HepG2 (cell line): Measurements from ENCODE around the gene CNIH3. TPM values are rescaled to one million over a fixed set of nuclear protein-coding genes. Genes with fewer than 3 reads are reported as not detected.

Source experiments
- ATAC-seq: fragments of 200-7000 bp; cut with Tn5 transposase; 3 replicates; pipeline ENCODE4 v1.9.1; 2020; ENCODE audit warnings: mild to moderate bottlenecking, moderate library complexity
- BruUV-seq: library from RNA; stranded (reverse); fragments of 400-500 nt; replicated peaks from 2 replicates; lab custom pipeline; 2021; lab: Mats Ljungman, UMichigan
- CTCF ChIA-PET: fragments of 300-600 bp; formaldehyde crosslinking; extraction: SDS; loops from one replicate; lab custom pipeline; 2021; ENCODE audit warnings: low total read pairs, inconsistent platforms, low intra/inter-chr PET ratio; lab: Yijun Ruan, JAX
- POLR2A ChIA-PET: fragments of 350-600 bp; sonication (Branson Sonifier 250); formaldehyde crosslinking; loops from one replicate; lab custom pipeline; 2020; ENCODE audit warnings: antibody characterized with exemption, inconsistent platforms; lab: Yijun Ruan, JAX
- DNase-seq: peaks from one replicate; pipeline ENCODE4 v3.0.0-alpha.2; 2015; ENCODE audit warnings: low spot score
- FAIRE-seq: peaks from 3 replicates; lab custom pipeline; 2011; peaks lifted over from hg19 to GRCh38; lab: Jason Lieb, UNC
- H2AFZ ChIP-seq: one replicate; pipeline ENCODE4 v1.6.1; 2011; ENCODE audit warnings: low read length, inconsistent platforms
- H3K27ac ChIP-seq: fragments of 300-600 bp; 3 replicates; pipeline ENCODE4 v1.8.0; 2011; ENCODE audit warnings: mixed run types, mild to moderate bottlenecking, mixed read lengths, low read length, inconsistent platforms; ENCODE audit not compliant: insufficient read depth; ENCODE audit errors: extremely low read length
- H3K27me3 ChIP-seq, 2 experiments: fragments of 200-600 bp in 1 of 2; 2 replicates in 1 of 2; 3 replicates in 1 of 2; pipeline versions ENCODE4 v1.6.0 to v1.8.0; 2011; ENCODE audit warnings: low read length in 2 of 2, mild to moderate bottlenecking in 2 of 2, moderate library complexity in 2 of 2, inconsistent platforms in 1 of 2; ENCODE audit not compliant: insufficient read depth in 2 of 2, control insufficient read depth in 1 of 2
- H3K36me3 ChIP-seq, 2 experiments: fragments of 200-600 bp in 1 of 2; replicated peaks in 1 of 2; 2 replicates in 1 of 2; 3 replicates in 1 of 2; pipeline versions ENCODE4 v1.5.1 to v1.8.0; 2011; ENCODE audit warnings: low read length in 2 of 2, inconsistent platforms in 1 of 2; ENCODE audit not compliant: insufficient read depth in 2 of 2, control insufficient read depth in 1 of 2
- H3K4me1 ChIP-seq: 2 replicates; pipeline ENCODE4 v1.5.1; 2012; ENCODE audit warnings: low read length, inconsistent platforms; ENCODE audit not compliant: insufficient read depth
- H3K4me2 ChIP-seq: 2 replicates; pipeline ENCODE4 v1.6.0; 2011; ENCODE audit warnings: low read depth, low read length, inconsistent platforms
- H3K4me3 ChIP-seq, 3 experiments: fragments of 200-600 bp in 1 of 3; sonication (generic), shearing (Covaris generic) in 1 of 3; replicated peaks in 1 of 3; 2 replicates each; pipeline ENCODE4 v1.5.1; 2011 to 2016; ENCODE audit warnings: low read length in 3 of 3, inconsistent platforms in 2 of 3, low read depth in 2 of 3, mild to moderate bottlenecking in 2 of 3, control low read depth in 1 of 3, mixed read lengths in 1 of 3; ENCODE audit not compliant: insufficient read depth in 1 of 3
- H3K79me2 ChIP-seq: one replicate; pipeline ENCODE4 v1.6.1; 2011; ENCODE audit warnings: low read length, inconsistent platforms; ENCODE audit not compliant: insufficient read depth
- H3K9ac ChIP-seq: 2 replicates; pipeline ENCODE4 v1.6.0; 2011; ENCODE audit warnings: mild to moderate bottlenecking, low read depth, low read length, inconsistent platforms; ENCODE audit not compliant: insufficient read depth
- H3K9me3 ChIP-seq: 2 replicates; pipeline ENCODE4 v1.5.1; 2012; ENCODE audit warnings: mild to moderate bottlenecking, low read length
- H4K20me1 ChIP-seq: 2 replicates; pipeline ENCODE4 v1.6.0; 2011; ENCODE audit warnings: inconsistent platforms, mild to moderate bottlenecking, low read length, moderate library complexity; ENCODE audit not compliant: insufficient read depth
- PPARG ChIP-seq: conservative IDR thresholded peaks from 2 replicates; pipeline ENCODE4 v1.6.1; 2016; ENCODE audit warnings: missing biosample characterization, missing genetic modification reagents
- XBP1 ChIP-seq: sonication (generic); formaldehyde crosslinking; IDR thresholded peaks from 2 replicates; pipeline ENCODE4 v1.5.0; 2020; ENCODE audit warnings: missing genetic modification reagents
- ZMYM3 ChIP-seq: sonication (generic); formaldehyde crosslinking; IDR thresholded peaks from 2 replicates; pipeline ENCODE4 v1.5.1; 2020; ENCODE audit warnings: mild to moderate bottlenecking, missing genetic modification reagents
- ZNF274 ChIP-seq: sonication (generic); formaldehyde crosslinking; IDR thresholded peaks from 2 replicates; pipeline ENCODE4 v1.5.1; 2020; ENCODE audit warnings: mild to moderate bottlenecking, missing genetic modification reagents
- ZNF563 ChIP-seq: sonication (generic); formaldehyde crosslinking; IDR thresholded peaks from 2 replicates; pipeline ENCODE4 v1.8.0; 2022; ENCODE audit warnings: mild to moderate bottlenecking, moderate library complexity, missing genetic modification reagents
- WGBS: methylation state at CpG from one replicate; pipeline ENCODE4 v1.1.6; 2017; ENCODE audit warnings: low lambda C conversion rate; 5-methylcytosine and 5-hydroxymethylcytosine counted together
- in situ Hi-C: cut with HindIII; loops from 2 replicates; pipeline ENCODE4 v1.10.0; 2017; ENCODE audit warnings: low pct_unique_long_range_greater_than_20kb; ENCODE audit not compliant: extremely low pct_ligation_motif_present
- intact Hi-C: fragments of 100-400 bp; cut with micrococcal nuclease; formaldehyde crosslinking; loops from one replicate; pipeline ENCODE4 v1.10.0; 2022; ENCODE audit not compliant: unreplicated experiment
- polyA plus RNA-seq, 8 experiments: library from polyadenylated mRNA; depleted of rRNA in 3 of 8; stranded (reverse) in 7 of 8; unstranded in 1 of 8; fragments of >200 nt; fragmentation: Illumina TruSeq in 4 of 8; extraction: Trizol in 4 of 8; gene quantifications; 2 replicates each; pipeline versions ENCODE4 v1.2.1 to v1.2.3, GENCODE V29; 2011 to 2016; ENCODE audit warnings: low read depth in 4 of 8, missing spikeins in 1 of 8, mixed read lengths in 1 of 8; ENCODE audit not compliant: insufficient read depth in 1 of 8
- total RNA-seq, 5 experiments: library from RNA; depleted of rRNA; stranded (reverse); fragments of >200 nt; fragmentation: Illumina TruSeq; extraction: Trizol; gene quantifications; 2 replicates each; pipeline ENCODE4 v1.2.3, GENCODE V29; 2016; ENCODE audit warnings: low read depth in 1 of 5
- TF ChIP-seq, protein P1 (sequence below): sonication (generic); formaldehyde crosslinking; IDR thresholded peaks from 2 replicates; pipeline ENCODE4 v1.4.0; 2020; ENCODE audit warnings: missing genetic modification reagents, borderline replicate concordance

Gene CNIH3
- total and polyA plus RNA-seq, 2 of the 13 experiments (the other 11 are each of a cell fraction or from before 2014, with no cell fraction given), result 0.36 to 1.1 TPM

DNA sequence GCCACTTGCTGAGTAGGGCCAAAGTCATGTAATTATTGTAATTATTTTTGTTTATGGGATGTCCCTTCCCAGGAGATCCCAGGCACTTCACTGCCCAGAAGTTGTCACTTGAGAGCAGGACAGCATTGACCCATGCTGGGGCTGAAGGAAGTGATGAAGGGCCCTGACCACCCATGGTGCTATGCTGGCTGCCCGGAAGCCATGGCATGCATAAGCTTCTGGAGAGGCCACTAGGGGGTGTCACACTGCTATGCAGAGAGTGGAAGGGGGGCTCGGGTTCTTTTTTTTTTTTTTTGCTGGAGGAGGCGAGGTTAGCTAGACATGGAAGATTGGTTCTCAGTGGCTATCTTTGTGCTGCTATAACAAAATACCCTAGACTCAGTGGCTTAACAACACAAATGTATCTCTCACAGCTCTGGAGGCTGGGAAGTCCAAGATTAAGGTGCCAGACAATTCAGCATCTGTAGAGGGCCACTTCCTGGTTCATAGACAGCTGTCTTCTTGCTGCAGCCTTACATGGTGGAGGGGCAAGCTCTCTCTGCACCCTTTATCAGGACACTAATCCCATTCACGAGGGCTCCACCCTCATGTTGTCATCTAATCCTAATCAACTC lies 84.9 kb downstream of the CNIH3 start (continued):
- TF ChIP-seq PPARG (CRISPR knock-in tag), result no peak
- no peak for TF ChIP-seq ZMYM3 (CRISPR knock-in tag)
- TF ChIP-seq, all 625 proteins: peak for 5

DNA sequence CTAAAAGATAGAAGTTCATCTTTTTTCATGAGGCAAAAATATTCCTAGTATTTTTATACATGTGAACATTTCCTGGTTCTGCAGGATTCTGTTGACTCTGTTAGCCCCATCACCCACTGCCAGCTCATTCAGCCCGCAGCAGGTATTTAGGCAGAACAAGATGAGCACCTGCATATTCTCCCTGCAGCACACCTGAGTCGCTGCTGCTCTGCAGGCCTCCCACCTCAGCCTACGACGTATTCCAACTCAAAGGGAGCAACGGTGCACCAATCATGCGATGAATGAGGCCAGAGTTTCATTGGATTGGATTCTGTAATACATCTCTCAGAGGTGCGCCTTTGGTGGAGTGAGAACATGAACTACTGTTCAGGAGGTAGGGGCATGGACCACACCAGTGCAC lies 87.6 kb downstream of the CNIH3 start:
- in situ Hi-C loops, result no loop called here
- no TSS peak for BruUV-seq
- no peak for ATAC-seq
- Histone ChIP-seq H3K27me3 (no peaks in the 10 kb centered on the region; a peak in 1 of 5 replicates), H2AFZ (no peak overlapping the region), H3K4me1 (no peaks in the 10 kb centered on the region), H3K36me3 (no peaks in the 10 kb centered on the region), H4K20me1 (no peaks in the 10 kb centered on the region), H3K4me2 (no peak overlapping the region), H3K4me3 (no peak overlapping the region), H3K79me2 (no peaks in the 10 kb centered on the region), H3K9me3 (no peaks in the 10 kb centered on the region), H3K27ac (no peak overlapping the region), H3K9ac (no peak overlapping the region)
- DNase-seq, result no peak
- intact Hi-C loops, result no loop called here
- ChIA-PET CTCF (no interaction called here), POLR2A (no interaction called here)
- FAIRE-seq, result no peak
- TF ChIP-seq ZNF563 (CRISPR knock-in tag) (no peak), ZNF274 (CRISPR knock-in tag) (no peak), XBP1 (CRISPR knock-in tag) (no peak)
- TF ChIP-seq, protein P1, sequence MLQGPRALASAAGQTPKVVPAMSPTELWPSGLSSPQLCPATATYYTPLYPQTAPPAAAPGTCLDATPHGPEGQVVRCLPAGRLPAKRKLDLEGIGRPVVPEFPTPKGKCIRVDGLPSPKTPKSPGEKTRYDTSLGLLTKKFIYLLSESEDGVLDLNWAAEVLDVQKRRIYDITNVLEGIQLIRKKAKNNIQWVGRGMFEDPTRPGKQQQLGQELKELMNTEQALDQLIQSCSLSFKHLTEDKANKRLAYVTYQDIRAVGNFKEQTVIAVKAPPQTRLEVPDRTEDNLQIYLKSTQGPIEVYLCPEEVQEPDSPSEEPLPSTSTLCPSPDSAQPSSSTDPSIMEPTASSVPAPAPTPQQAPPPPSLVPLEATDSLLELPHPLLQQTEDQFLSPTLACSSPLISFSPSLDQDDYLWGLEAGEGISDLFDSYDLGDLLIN (CRISPR knock-in tag), result no peak
- WGBS, result 48% methylated on average over 3 of the region's 7 CpGs
